Measurements from ENCODE around the gene RAN. TPM values are rescaled to one million over a fixed set of nuclear protein-coding genes. Genes with fewer than 3 reads are reported as not detected.
A peak's percentile ranks its signal among the peaks of the same experiment; 100 is the strongest.

RAN gene
- total and polyA plus RNA-seq, 9 donors: 80.4 to 419 (median 314) TPM

DNA sequence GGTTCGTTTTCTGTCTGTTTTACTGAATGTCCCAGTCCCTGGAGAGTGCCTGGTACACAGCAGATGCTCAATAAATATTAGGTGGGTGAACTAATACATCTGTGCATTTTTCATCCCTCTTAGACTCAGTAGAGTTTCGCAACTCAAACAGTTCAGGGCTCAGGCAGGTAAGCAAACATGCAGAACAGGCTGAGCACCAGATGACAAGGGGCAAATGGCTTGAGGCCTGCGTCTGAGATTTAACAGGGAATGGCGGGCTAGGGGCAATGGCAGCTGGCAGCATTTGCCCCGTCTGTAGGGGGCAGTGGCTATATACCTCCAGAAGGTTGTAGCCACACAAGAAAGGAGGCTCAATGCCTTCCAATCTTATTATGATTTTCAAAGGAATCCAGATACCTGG lies 8.6 kb upstream of the RAN start:
- no peaks in the 10 kb centered on the region for H3K36me3 ChIP-seq
- intact Hi-C loops (cut with DNase I): no loop called here
- DNase-seq: no peak

DNA sequence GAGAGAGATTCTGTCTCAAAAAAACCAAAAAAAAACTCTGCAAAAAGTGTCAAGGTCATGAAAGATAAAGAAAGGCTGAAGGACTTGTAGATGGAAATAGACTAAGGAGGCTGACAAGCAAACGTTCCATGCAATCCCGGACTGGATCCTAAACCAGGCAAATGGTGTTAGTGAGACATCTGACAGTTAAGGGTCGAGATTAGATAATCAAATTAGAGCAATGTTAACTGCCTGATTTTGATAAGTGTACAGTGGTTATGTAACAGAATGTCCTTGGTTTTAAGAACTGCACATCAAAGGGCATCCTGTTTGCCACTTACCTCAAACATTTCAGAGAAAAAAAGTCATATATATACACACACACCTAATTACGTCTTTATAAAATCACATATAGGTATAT lies 3.5 kb upstream of the RAN start:
- 45 to 64% (median 60%) methylated on average over 4 of the region's 4 CpGs for WGBS, 3 donors
- TF ChIP-seq POLR2A (IDR thresholded peaks at IDR 0.05) (no peak), EP300 (IDR thresholded peaks at IDR 0.05) (no peak)
- TF ChIP-seq, protein P1, sequence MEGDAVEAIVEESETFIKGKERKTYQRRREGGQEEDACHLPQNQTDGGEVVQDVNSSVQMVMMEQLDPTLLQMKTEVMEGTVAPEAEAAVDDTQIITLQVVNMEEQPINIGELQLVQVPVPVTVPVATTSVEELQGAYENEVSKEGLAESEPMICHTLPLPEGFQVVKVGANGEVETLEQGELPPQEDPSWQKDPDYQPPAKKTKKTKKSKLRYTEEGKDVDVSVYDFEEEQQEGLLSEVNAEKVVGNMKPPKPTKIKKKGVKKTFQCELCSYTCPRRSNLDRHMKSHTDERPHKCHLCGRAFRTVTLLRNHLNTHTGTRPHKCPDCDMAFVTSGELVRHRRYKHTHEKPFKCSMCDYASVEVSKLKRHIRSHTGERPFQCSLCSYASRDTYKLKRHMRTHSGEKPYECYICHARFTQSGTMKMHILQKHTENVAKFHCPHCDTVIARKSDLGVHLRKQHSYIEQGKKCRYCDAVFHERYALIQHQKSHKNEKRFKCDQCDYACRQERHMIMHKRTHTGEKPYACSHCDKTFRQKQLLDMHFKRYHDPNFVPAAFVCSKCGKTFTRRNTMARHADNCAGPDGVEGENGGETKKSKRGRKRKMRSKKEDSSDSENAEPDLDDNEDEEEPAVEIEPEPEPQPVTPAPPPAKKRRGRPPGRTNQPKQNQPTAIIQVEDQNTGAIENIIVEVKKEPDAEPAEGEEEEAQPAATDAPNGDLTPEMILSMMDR (IDR thresholded peaks at IDR 0.05): no peak
- Histone ChIP-seq H3K27ac (no peak overlapping the region), H3K27me3 (no peaks in the 10 kb centered on the region), H3K9me3 (no peaks in the 10 kb centered on the region), H3K4me3 (no peak overlapping the region), H3K4me1 (ENCODE audit: insufficient read depth) (peaks cover 3% of the 10 kb centered on the region), H3K36me3 (no peaks in the 10 kb centered on the region)
- intact Hi-C loops (cut with DNase I): no loop called here
- no peak for DNase-seq

More for the DNA sequence above, 8.6 kb upstream of the RAN start:
- WGBS, 3 donors: 77 to 90% (median 83%) methylated on average over 5 of the region's 5 CpGs
- no peak overlapping the region for H3K4me3 ChIP-seq
- H3K27ac ChIP-seq: no peak overlapping the region
- H3K9me3 ChIP-seq: no peaks in the 10 kb centered on the region
- TF ChIP-seq EP300 (IDR thresholded peaks at IDR 0.05): no peak
- TF ChIP-seq, protein P1 (IDR thresholded peaks at IDR 0.05): no peak
- TF ChIP-seq POLR2A (IDR thresholded peaks at IDR 0.05): no peak
- H3K27me3 ChIP-seq: no peaks in the 10 kb centered on the region
- no peaks in the 10 kb centered on the region for H3K4me1 ChIP-seq (ENCODE audit: insufficient read depth)

DNA sequence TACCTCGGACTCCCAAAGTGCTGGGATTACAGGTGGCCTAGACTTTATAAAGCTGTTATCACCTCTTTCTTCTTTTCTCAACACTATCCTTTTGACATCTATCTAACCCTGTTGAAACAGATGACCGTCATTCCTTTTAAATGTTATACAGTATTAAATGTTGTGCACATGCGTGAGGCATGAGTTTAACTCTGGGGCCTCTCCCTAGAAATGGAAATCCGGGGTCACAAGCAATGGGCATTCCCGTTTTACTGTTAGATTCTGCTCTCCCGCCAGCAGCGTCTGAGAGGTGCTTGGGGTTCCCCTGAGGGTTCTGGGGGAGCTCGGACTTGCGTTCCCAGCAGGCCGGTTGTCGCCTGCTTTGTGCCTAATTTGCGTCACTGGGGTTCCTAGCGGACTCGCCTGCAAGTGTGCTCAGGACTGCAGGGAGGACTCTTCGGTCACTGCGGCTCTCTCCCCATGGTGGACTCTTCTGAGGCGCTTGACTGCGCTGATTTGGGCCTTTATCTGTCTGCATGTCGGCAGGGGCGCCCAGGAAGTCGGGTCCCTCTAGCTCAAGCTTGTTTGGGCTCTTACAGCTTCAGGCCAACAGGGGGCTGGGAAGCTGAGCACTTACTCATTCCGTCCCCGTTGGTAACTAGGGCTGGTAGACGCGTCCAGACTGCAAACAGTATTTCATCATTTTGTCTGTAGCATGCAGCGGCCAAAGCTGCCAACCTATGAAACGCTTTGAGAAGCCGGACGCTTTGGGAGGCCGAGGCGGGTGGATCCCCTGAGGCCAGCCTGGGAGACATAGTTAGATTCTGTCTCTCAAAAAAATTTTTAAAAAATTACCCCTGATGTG lies 1.2 kb upstream of the RAN start:
- 49 to 54% (median 52%) methylated on average over 31 of the region's 31 CpGs for WGBS, 3 donors
- intact Hi-C loops (cut with DNase I): no loop called here
- peak overlapping the region; percentile 38 for H3K4me3 ChIP-seq

DNA sequence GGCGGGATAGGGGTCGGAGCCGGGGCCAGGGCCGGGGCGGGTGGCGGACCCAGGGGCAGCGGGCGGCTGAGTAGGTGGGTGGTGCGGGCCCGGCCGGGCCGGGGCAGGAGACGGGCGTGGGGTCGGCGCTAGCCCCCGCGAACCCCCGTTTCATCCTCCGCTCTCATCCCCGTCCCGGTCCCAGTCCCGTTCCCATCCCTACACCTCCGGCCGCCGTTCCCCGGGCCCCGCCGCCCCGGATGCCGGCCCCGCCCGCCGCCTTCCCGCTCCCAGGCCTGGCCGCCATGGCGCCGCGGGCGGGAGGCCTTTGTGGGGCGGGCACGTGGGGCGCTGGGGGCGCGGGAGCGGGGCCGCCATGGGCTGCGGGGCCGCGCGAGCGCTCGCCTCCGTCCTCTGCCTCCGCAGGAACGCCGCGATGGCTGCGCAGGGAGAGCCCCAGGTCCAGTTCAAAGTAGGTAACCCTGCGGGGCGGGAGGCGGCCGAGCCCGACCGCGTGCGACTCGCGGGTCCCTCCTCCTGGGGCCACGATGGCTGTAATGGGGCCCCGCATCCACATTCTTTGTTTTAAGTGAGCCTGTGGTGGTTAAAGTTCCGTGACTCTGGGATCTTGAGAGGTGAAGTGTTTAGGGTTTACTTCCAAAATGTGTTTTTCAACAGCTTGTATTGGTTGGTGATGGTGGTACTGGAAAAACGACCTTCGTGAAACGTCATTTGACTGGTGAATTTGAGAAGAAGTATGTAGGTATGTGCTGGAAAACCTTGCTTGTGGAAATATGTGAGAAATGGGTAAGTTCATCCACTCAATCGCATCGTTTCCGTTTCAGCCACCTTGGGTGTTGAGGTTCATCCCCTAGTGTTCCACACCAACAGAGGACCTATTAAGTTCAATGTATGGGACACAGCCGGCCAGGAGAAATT lies 572 bp downstream of the RAN start:
- Histone ChIP-seq H3K4me3 (peak overlapping the region; percentile 60), H3K27ac (peak overlapping the region; percentile 52 to 89), H3K27me3 (no peaks in the 10 kb centered on the region), H3K4me1 (ENCODE audit: insufficient read depth) (peaks cover 3% of the 10 kb centered on the region), H3K36me3 (no peaks in the 10 kb centered on the region), H3K9me3 (no peaks in the 10 kb centered on the region)
- intact Hi-C loops (cut with DNase I): no loop called here
- DNase-seq: peak in 3 of 5 donors; percentile 25 to 67 (median 48)
- TF ChIP-seq POLR2A (IDR thresholded peaks at IDR 0.05) (no peak), EP300 (IDR thresholded peaks at IDR 0.05) (no peak)
- TF ChIP-seq, protein P1 (IDR thresholded peaks at IDR 0.05): no peak
- 1 to 2% (median 1%) methylated on average over 23 to 76 of the region's 79 CpGs for WGBS, 3 donors

More for the DNA sequence above, 1.2 kb upstream of the RAN start:
- Histone ChIP-seq H3K36me3 (no peaks in the 10 kb centered on the region), H3K9me3 (no peaks in the 10 kb centered on the region), H3K4me1 (ENCODE audit: insufficient read depth) (peaks cover 3% of the 10 kb centered on the region), H3K27ac (peak overlapping the region in 1 of 2 donors; percentile 59), H3K27me3 (no peaks in the 10 kb centered on the region)
- peak; percentile 39 to 65 (median 60) for DNase-seq
- TF ChIP-seq POLR2A (IDR thresholded peaks at IDR 0.05) (no peak), EP300 (IDR thresholded peaks at IDR 0.05) (no peak)
- TF ChIP-seq, protein P1 (IDR thresholded peaks at IDR 0.05): peak in 2 of 3 donors; percentile 13 to 26
